H9 (cell line): Measurements from ENCODE around the gene AR. TPM values are rescaled to one million over a fixed set of nuclear protein-coding genes. Genes with fewer than 3 reads are reported as not detected.

Experiments
- DNase-seq: peaks from one replicate; pipeline ENCODE4 v3.0.0-alpha.2; 2017
- H2AFZ ChIP-seq: one replicate; pipeline ENCODE4 v1.6.1; 2013; ENCODE audit warnings: mild to moderate bottlenecking, low read length, control low read depth, moderate library complexity
- H2AK5ac ChIP-seq: 2 replicates; pipeline ENCODE4 v1.6.1; 2013; ENCODE audit warnings: low read length, control low read depth, mixed read lengths; ENCODE audit not compliant: insufficient read length
- H2BK120ac ChIP-seq: one replicate; pipeline ENCODE4 v1.6.1; 2013; ENCODE audit warnings: low read depth, mild to moderate bottlenecking, low read length, control low read depth, inconsistent platforms; ENCODE audit not compliant: poor library complexity, severe bottlenecking
- H2BK12ac ChIP-seq: 2 replicates; pipeline ENCODE4 v1.6.1; 2013; ENCODE audit warnings: low read length, control low read depth, mixed read lengths, low read depth; ENCODE audit not compliant: insufficient read length
- H2BK15ac ChIP-seq: 2 replicates; pipeline ENCODE4 v1.6.1; 2013; ENCODE audit warnings: low read depth, low read length, control low read depth
- H2BK20ac ChIP-seq: one replicate; pipeline ENCODE4 v1.6.1; 2013; ENCODE audit warnings: low read depth, mild to moderate bottlenecking, low read length, control low read depth, inconsistent platforms; ENCODE audit not compliant: poor library complexity, severe bottlenecking
- H2BK5ac ChIP-seq: 2 replicates; pipeline ENCODE4 v1.6.1; 2013; ENCODE audit warnings: low read length, control low read depth, mixed read lengths; ENCODE audit not compliant: insufficient read length
- H3K14ac ChIP-seq: 2 replicates; pipeline ENCODE4 v1.6.1; 2013; ENCODE audit warnings: low read length, control low read depth; ENCODE audit not compliant: insufficient read depth
- H3K18ac ChIP-seq: 2 replicates; pipeline ENCODE4 v1.6.1; 2013; ENCODE audit warnings: low read depth, mild to moderate bottlenecking, mixed read lengths, low read length, control low read depth; ENCODE audit not compliant: insufficient read length
- H3K23ac ChIP-seq: 2 replicates; pipeline ENCODE4 v1.6.1; 2013; ENCODE audit warnings: low read length, control low read depth, mixed read lengths, low read depth; ENCODE audit not compliant: insufficient read length
- H3K23me2 ChIP-seq: 2 replicates; pipeline ENCODE4 v1.6.1; 2013; ENCODE audit warnings: low read depth, mild to moderate bottlenecking, mixed read lengths, low read length, control low read depth; ENCODE audit not compliant: insufficient read length, poor library complexity, severe bottlenecking
- H3K27ac ChIP-seq: 2 replicates; pipeline ENCODE4 v1.5.1; 2013; ENCODE audit warnings: low read length, control low read depth, mixed read lengths, low read depth; ENCODE audit not compliant: insufficient read length
- H3K27me3 ChIP-seq: 2 replicates; pipeline ENCODE4 v1.6.1; 2013; ENCODE audit warnings: low read length, control low read depth, inconsistent platforms; ENCODE audit not compliant: insufficient read depth
- H3K4ac ChIP-seq: 2 replicates; pipeline ENCODE4 v1.6.1; 2013; ENCODE audit warnings: low read depth, mild to moderate bottlenecking, control low read depth, inconsistent platforms, low read length, moderate library complexity
- H3K4me1 ChIP-seq: 2 replicates; pipeline ENCODE4 v1.6.1; 2013; ENCODE audit warnings: low read length, control low read depth, inconsistent platforms; ENCODE audit not compliant: insufficient read depth
- H3K4me2 ChIP-seq: 2 replicates; pipeline ENCODE4 v1.6.1; 2013; ENCODE audit warnings: low read length, control low read depth, mixed read lengths; ENCODE audit not compliant: insufficient read length, insufficient read depth
- H3K56ac ChIP-seq: 2 replicates; pipeline ENCODE4 v1.6.1; 2013; ENCODE audit warnings: low read depth, mild to moderate bottlenecking, mixed read lengths, low read length, control low read depth; ENCODE audit not compliant: insufficient read length
- H3K79me1 ChIP-seq: 2 replicates; pipeline ENCODE4 v1.6.1; 2013; ENCODE audit warnings: low read depth, mild to moderate bottlenecking, moderate library complexity, low read length, control low read depth, inconsistent platforms; ENCODE audit not compliant: insufficient read depth, poor library complexity, severe bottlenecking
- H3K79me2 ChIP-seq: 2 replicates; pipeline ENCODE4 v1.6.1; 2013; ENCODE audit warnings: low read length, control low read depth, inconsistent platforms; ENCODE audit not compliant: insufficient read depth
- H3K9ac ChIP-seq: 2 replicates; pipeline ENCODE4 v1.6.1; 2013; ENCODE audit warnings: low read length, control low read depth, mixed read lengths; ENCODE audit not compliant: insufficient read length; ENCODE audit errors: extremely low read depth
- H3K9me3 ChIP-seq: one replicate; pipeline ENCODE4 v1.6.1; 2013; ENCODE audit warnings: low read depth, low read length, inconsistent platforms; ENCODE audit not compliant: control insufficient read depth
- H3T11ph ChIP-seq: one replicate; pipeline ENCODE4 v1.6.1; 2013; ENCODE audit warnings: mild to moderate bottlenecking, low read length, control low read depth, inconsistent platforms
- H4K20me1 ChIP-seq: one replicate; pipeline ENCODE4 v1.6.1; 2013; ENCODE audit not compliant: control insufficient read depth, insufficient read length, insufficient read depth
- H4K5ac ChIP-seq: 2 replicates; pipeline ENCODE4 v1.6.1; 2013; ENCODE audit warnings: low read depth, mild to moderate bottlenecking, mixed read lengths, low read length, control low read depth; ENCODE audit not compliant: insufficient read length
- H4K8ac ChIP-seq: replicated peaks from 2 replicates; pipeline ENCODE4 v1.6.1; 2013; ENCODE audit warnings: low read length, control low read depth, mixed read lengths, low read depth; ENCODE audit not compliant: insufficient read length
- H4K91ac ChIP-seq: 2 replicates; pipeline ENCODE4 v1.6.1; 2013; ENCODE audit warnings: low read depth, mild to moderate bottlenecking, moderate library complexity, mixed read lengths, low read length, control low read depth; ENCODE audit not compliant: insufficient read length
- H3K27ac Mint-ChIP-seq, 3 experiments: 2 replicates in 2 of 3; 3 replicates in 1 of 3; pipeline ENCODE4 v1.8.0; 2020 to 2021; ENCODE audit warnings: mixed read lengths in 3 of 3, mild to moderate bottlenecking in 1 of 3, moderate library complexity in 1 of 3
- H3K27me3 Mint-ChIP-seq: 2 replicates; pipeline ENCODE4 v1.8.0; 2021; ENCODE audit warnings: low read depth, mild to moderate bottlenecking, moderate library complexity, mixed read lengths
- H3K36me3 Mint-ChIP-seq, 3 experiments: 2 replicates in 2 of 3; 3 replicates in 1 of 3; pipeline ENCODE4 v1.8.0; 2020 to 2021; ENCODE audit warnings: low read depth in 3 of 3, mixed read lengths in 3 of 3; ENCODE audit not compliant: insufficient read depth in 1 of 3
- H3K4me1 Mint-ChIP-seq, 2 experiments: 2 replicates each; pipeline ENCODE4 v1.8.0; 2020; ENCODE audit warnings: mixed read lengths in 2 of 2
- H3K4me3 Mint-ChIP-seq, 2 experiments: 2 replicates in 1 of 2; 3 replicates in 1 of 2; pipeline ENCODE4 v1.8.0; 2020 to 2021; ENCODE audit warnings: mild to moderate bottlenecking in 2 of 2, mixed read lengths in 2 of 2, moderate library complexity in 1 of 2
- H3K9me3 Mint-ChIP-seq, 2 experiments: 2 replicates in 1 of 2; 3 replicates in 1 of 2; pipeline ENCODE4 v1.8.0; 2020; ENCODE audit warnings: mild to moderate bottlenecking in 2 of 2, mixed read lengths in 2 of 2, moderate library complexity in 1 of 2
- WGBS: extraction: QIAGEN DNeasy Blood & Tissue Kit; methylation state at CpG from one replicate; pipeline ENCODE4 v1.1.7; 2013; ENCODE audit warnings: missing lambda C conversion rate, low lambda C conversion rate, mixed read lengths; ENCODE audit not compliant: insufficient read length; ENCODE audit errors: extremely low coverage; 5-methylcytosine and 5-hydroxymethylcytosine counted together
- total RNA-seq: library from RNA; stranded (reverse); gene quantifications from 2 replicates; pipeline ENCODE4 v1.2.1, GENCODE V29; 2021
- TF ChIP-seq, protein P1 (sequence below): fragments of 200-600 bp; sonication (generic); conservative IDR thresholded peaks from 3 replicates; pipeline ENCODE4 v1.8.0; 2021; ENCODE audit warnings: antibody characterized with exemption, mild to moderate bottlenecking

The AR gene
- total RNA-seq, 1 experiment from 2014 or later = 3.5 TPM

DNA sequence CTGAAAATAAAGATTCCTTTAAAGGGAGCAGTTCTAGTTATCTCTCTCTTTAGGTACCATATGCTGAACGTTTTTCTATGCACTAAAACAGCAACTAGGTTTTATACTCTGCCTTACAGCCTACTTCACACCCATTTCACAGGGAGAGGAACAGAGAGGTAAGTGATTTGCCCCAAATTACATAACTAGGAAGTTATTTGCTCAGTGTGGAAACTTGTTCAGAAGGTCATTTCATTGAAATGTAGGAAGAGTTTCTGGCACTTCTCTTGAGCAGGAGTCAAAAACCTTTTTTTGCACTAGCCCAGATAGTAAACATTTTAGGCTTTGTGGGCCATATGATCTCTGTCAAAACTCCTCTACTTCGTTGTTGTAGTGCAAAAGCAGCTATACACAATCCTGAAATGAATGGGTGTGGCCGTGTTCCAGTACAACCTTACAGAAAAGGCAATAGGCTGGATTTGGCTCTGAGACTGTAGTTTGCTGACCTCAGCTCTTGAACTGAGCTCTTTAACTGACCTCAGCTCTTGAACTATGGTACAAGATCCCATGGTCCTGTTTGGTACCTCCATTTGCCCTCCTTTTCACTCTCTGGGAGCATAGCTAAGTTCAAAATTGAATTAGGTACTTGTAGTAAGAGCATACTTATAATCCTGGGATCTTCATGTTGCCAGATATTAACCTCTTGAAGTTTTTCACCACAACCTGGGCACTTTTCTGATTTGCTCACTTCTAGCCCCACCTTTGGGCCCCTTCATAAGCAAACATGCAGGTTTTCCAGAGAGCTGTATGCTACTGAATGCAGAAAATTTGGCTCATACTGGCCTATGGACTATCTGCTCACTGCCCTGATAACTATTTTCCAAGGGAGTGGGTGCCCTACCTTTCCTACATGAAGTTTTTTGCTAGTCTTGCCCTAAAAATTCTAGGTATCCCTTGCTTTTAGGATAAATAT lies 53.3 kb downstream of the AR start:
- H3K4me2 ChIP-seq = no peak overlapping the region
- no peaks in the 10 kb centered on the region for H3K23me2 ChIP-seq
- TF ChIP-seq, protein P1, sequence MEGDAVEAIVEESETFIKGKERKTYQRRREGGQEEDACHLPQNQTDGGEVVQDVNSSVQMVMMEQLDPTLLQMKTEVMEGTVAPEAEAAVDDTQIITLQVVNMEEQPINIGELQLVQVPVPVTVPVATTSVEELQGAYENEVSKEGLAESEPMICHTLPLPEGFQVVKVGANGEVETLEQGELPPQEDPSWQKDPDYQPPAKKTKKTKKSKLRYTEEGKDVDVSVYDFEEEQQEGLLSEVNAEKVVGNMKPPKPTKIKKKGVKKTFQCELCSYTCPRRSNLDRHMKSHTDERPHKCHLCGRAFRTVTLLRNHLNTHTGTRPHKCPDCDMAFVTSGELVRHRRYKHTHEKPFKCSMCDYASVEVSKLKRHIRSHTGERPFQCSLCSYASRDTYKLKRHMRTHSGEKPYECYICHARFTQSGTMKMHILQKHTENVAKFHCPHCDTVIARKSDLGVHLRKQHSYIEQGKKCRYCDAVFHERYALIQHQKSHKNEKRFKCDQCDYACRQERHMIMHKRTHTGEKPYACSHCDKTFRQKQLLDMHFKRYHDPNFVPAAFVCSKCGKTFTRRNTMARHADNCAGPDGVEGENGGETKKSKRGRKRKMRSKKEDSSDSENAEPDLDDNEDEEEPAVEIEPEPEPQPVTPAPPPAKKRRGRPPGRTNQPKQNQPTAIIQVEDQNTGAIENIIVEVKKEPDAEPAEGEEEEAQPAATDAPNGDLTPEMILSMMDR = no peak
- H2BK12ac ChIP-seq = no peak overlapping the region
- H3T11ph ChIP-seq = no peak overlapping the region
- Mint-ChIP-seq H3K27me3 (no peaks in the 10 kb centered on the region), H3K36me3 (peaks cover 0 to 2% (median 0%) of the 10 kb centered on the region in 3 experiments; a peak in 2 of 7 replicates), H3K4me1 (0 out of 4 replicates have a peak, but pooled peaks cover 0 to under 1% of the 10 kb centered on the region in 2 experiments), H3K27ac (no peak overlapping the region), H3K9me3 (peaks cover 31 to 47% of the 10 kb centered on the region in 2 experiments), H3K4me3 (no peak overlapping the region)
- H3K79me1 ChIP-seq = no peaks in the 10 kb centered on the region
- no peak overlapping the region for H3K23ac ChIP-seq
- no peak overlapping the region for H2BK120ac ChIP-seq
- no peak overlapping the region for H3K27ac ChIP-seq
- no peak overlapping the region for H2BK15ac ChIP-seq
- H2BK20ac ChIP-seq = no peak overlapping the region
- H3K18ac ChIP-seq = no peak overlapping the region
- no peaks in the 10 kb centered on the region for H4K20me1 ChIP-seq
- no peak overlapping the region for H2BK5ac ChIP-seq
- no peaks in the 10 kb centered on the region for H3K4me1 ChIP-seq
- H3K4ac ChIP-seq = no peak overlapping the region
- H3K56ac ChIP-seq = no peak overlapping the region
- H4K5ac ChIP-seq = no peak overlapping the region
- no CpG with 5 or more reads among the region's 3 CpGs for WGBS
- H3K9ac ChIP-seq = no peak overlapping the region
- no peak overlapping the region for H4K8ac ChIP-seq
- H3K9me3 ChIP-seq = peaks cover 14% of the 10 kb centered on the region
- H2AFZ ChIP-seq = no peak overlapping the region
- H3K14ac ChIP-seq = no peak overlapping the region
- H3K79me2 ChIP-seq = no peaks in the 10 kb centered on the region
- H2AK5ac ChIP-seq = no peak overlapping the region
- H3K27me3 ChIP-seq = no peaks in the 10 kb centered on the region
- H4K91ac ChIP-seq = no peak overlapping the region
- no peak for DNase-seq
